HEK293 (cell line): ENCODE results near the gene ROR2.

ENCODE experiments used
- CTCF ChIA-PET: fragments of 350-600 bp; formaldehyde crosslinking; extraction: SDS; loops from one replicate; lab custom pipeline; 2021; ENCODE audit warnings: antibody characterized with exemption; lab: Yijun Ruan, JAX
- POLR2A ChIA-PET: fragments of 300-600 bp; formaldehyde crosslinking; extraction: SDS; loops from one replicate; lab custom pipeline; 2020; ENCODE audit warnings: antibody characterized with exemption, inconsistent platforms; lab: Yijun Ruan, JAX
- H3K27ac ChIP-seq: fragments of 200-500 bp; sonication (Bioruptor generic); 2 replicates; pipeline ENCODE4 v1.5.1; 2014; ENCODE audit warnings: low read depth, low read length, control low read depth, inconsistent platforms; ENCODE audit errors: extremely low read depth
- H3K36me3 ChIP-seq, 2 experiments: fragments of 200-500 bp in 1 of 2; sonication (Bioruptor generic) in 1 of 2; 1 replicate in 1 of 2; 2 replicates in 1 of 2; pipeline ENCODE4 v1.5.1; 2014 to 2017; ENCODE audit warnings: inconsistent platforms in 2 of 2, low read length in 2 of 2; ENCODE audit not compliant: control insufficient read depth in 2 of 2, insufficient read depth in 1 of 2
- H3K4me1 ChIP-seq: fragments of 200-500 bp; sonication (Bioruptor generic); 2 replicates; pipeline ENCODE4 v1.5.1; 2014; ENCODE audit warnings: mild to moderate bottlenecking, low read length, inconsistent platforms; ENCODE audit not compliant: control insufficient read depth, insufficient read depth
- H3K4me3 ChIP-seq: 2 replicates; pipeline ENCODE4 v1.5.1; 2011; ENCODE audit warnings: low read depth, mild to moderate bottlenecking, control low read depth, low read length, moderate library complexity
- H3K9me3 ChIP-seq: fragments of 200-500 bp; sonication (Bioruptor generic); 2 replicates; pipeline ENCODE4 v1.5.1; 2014; ENCODE audit warnings: low read depth, low read length, inconsistent platforms; ENCODE audit not compliant: control insufficient read depth, insufficient read depth
- BCL11B ChIP-seq: fragments of 450-650 bp; formaldehyde crosslinking; IDR thresholded peaks from 2 replicates; pipeline ENCODE4 v1.5.1; 2016; ENCODE audit warnings: low read depth, missing biosample characterization, missing genetic modification characterization
- EGR2 ChIP-seq: fragments of 450-650 bp; formaldehyde crosslinking; IDR thresholded peaks from 2 replicates; pipeline ENCODE4 v1.5.1; 2016; ENCODE audit warnings: low read depth, missing biosample characterization, missing genetic modification characterization
- GLIS1 ChIP-seq: fragments of 450-650 bp; formaldehyde crosslinking; IDR thresholded peaks from 2 replicates; pipeline ENCODE4 v1.5.1; 2016; ENCODE audit warnings: missing biosample characterization, missing genetic modification characterization
- GLIS2 ChIP-seq: fragments of 450-650 bp; formaldehyde crosslinking; IDR thresholded peaks from 2 replicates; pipeline ENCODE4 v1.5.1; 2016; ENCODE audit warnings: missing biosample characterization, missing genetic modification characterization
- KLF16 ChIP-seq: fragments of 450-650 bp; formaldehyde crosslinking; IDR thresholded peaks from 2 replicates; pipeline ENCODE4 v1.5.1; 2017; ENCODE audit warnings: missing biosample characterization, missing genetic modification characterization
- KLF17 ChIP-seq: fragments of 450-650 bp; formaldehyde crosslinking; IDR thresholded peaks from 2 replicates; pipeline ENCODE4 v1.5.1; 2016; ENCODE audit warnings: missing biosample characterization, missing genetic modification characterization
- RBAK ChIP-seq: fragments of 450-650 bp; formaldehyde crosslinking; IDR thresholded peaks from 2 replicates; pipeline ENCODE4 v1.5.1; 2016; ENCODE audit warnings: missing biosample characterization, missing genetic modification characterization
- SALL2 ChIP-seq: fragments of 450-650 bp; formaldehyde crosslinking; IDR thresholded peaks from 2 replicates; pipeline ENCODE4 v1.5.0; 2017; ENCODE audit warnings: missing biosample characterization, mild to moderate bottlenecking, missing genetic modification characterization, borderline replicate concordance
- ZFP41 ChIP-seq: fragments of 450-650 bp; formaldehyde crosslinking; IDR thresholded peaks from 2 replicates; pipeline ENCODE4 v1.5.1; 2016; ENCODE audit warnings: missing biosample characterization, missing genetic modification characterization, borderline replicate concordance
- ZNF121 ChIP-seq: fragments of 450-650 bp; formaldehyde crosslinking; IDR thresholded peaks from 2 replicates; pipeline ENCODE4 v1.5.1; 2016; ENCODE audit warnings: missing biosample characterization, missing genetic modification characterization
- ZNF157 ChIP-seq: fragments of 450-650 bp; formaldehyde crosslinking; IDR thresholded peaks from 2 replicates; pipeline ENCODE4 v1.5.1; 2016; ENCODE audit warnings: missing biosample characterization, missing genetic modification characterization
- ZNF169 ChIP-seq: fragments of 450-650 bp; formaldehyde crosslinking; IDR thresholded peaks from 2 replicates; pipeline ENCODE4 v1.5.1; 2016; ENCODE audit warnings: missing biosample characterization, missing genetic modification characterization
- ZNF18 ChIP-seq: fragments of 450-650 bp; formaldehyde crosslinking; IDR thresholded peaks from 2 replicates; pipeline ENCODE4 v1.5.1; 2016; ENCODE audit warnings: missing biosample characterization, missing genetic modification characterization
- ZNF214 ChIP-seq: fragments of 450-650 bp; formaldehyde crosslinking; IDR thresholded peaks from 2 replicates; pipeline ENCODE4 v1.5.1; 2017; ENCODE audit warnings: missing biosample characterization, mild to moderate bottlenecking, missing genetic modification characterization, borderline replicate concordance
- ZNF37A ChIP-seq: fragments of 450-650 bp; IDR thresholded peaks from 2 replicates; pipeline ENCODE4 v1.5.1; 2018; ENCODE audit warnings: missing biosample characterization, missing genetic modification characterization
- ZNF391 ChIP-seq: fragments of 450-650 bp; formaldehyde crosslinking; IDR thresholded peaks from 2 replicates; pipeline ENCODE4 v1.5.1; 2016; ENCODE audit warnings: low read depth, missing biosample characterization, missing genetic modification characterization, borderline replicate concordance
- ZNF518A ChIP-seq: fragments of 450-650 bp; formaldehyde crosslinking; conservative IDR thresholded peaks from 2 replicates; pipeline ENCODE4 v1.5.1; 2016; ENCODE audit warnings: low read depth, missing biosample characterization, missing genetic modification characterization
- ZNF521 ChIP-seq: fragments of 450-650 bp; formaldehyde crosslinking; IDR thresholded peaks from 2 replicates; pipeline ENCODE4 v1.5.1; 2017; ENCODE audit warnings: missing biosample characterization, mild to moderate bottlenecking, missing genetic modification characterization
- ZNF555 ChIP-seq: fragments of 450-650 bp; formaldehyde crosslinking; conservative IDR thresholded peaks from 2 replicates; pipeline ENCODE4 v1.5.1; 2017; ENCODE audit warnings: missing biosample characterization, mild to moderate bottlenecking, missing genetic modification characterization, inconsistent platforms
- ZNF792 ChIP-seq: fragments of 450-650 bp; formaldehyde crosslinking; IDR thresholded peaks from 2 replicates; pipeline ENCODE4 v1.5.1; 2016; ENCODE audit warnings: missing biosample characterization, missing genetic modification characterization
- ZNF837 ChIP-seq: fragments of 450-650 bp; formaldehyde crosslinking; IDR thresholded peaks from 2 replicates; pipeline ENCODE4 v1.5.1; 2016; ENCODE audit warnings: missing biosample characterization, missing genetic modification characterization
- TF ChIP-seq, protein P1 (sequence below): fragments of 450-650 bp; formaldehyde crosslinking; IDR thresholded peaks from 2 replicates; pipeline ENCODE4 v1.5.1; 2016; ENCODE audit warnings: missing biosample characterization, missing genetic modification characterization
- TF ChIP-seq, protein P2 (sequence below): IDR thresholded peaks from 2 replicates; pipeline ENCODE4 v1.6.1; 2011; ENCODE audit warnings: mild to moderate bottlenecking, low read depth, low read length, borderline replicate concordance
- TF ChIP-seq, protein P3 (sequence below): fragments of 450-650 bp; formaldehyde crosslinking; IDR thresholded peaks from 2 replicates; pipeline ENCODE4 v1.5.1; 2017; ENCODE audit warnings: missing biosample characterization, missing genetic modification characterization

ROR2 gene

DNA sequence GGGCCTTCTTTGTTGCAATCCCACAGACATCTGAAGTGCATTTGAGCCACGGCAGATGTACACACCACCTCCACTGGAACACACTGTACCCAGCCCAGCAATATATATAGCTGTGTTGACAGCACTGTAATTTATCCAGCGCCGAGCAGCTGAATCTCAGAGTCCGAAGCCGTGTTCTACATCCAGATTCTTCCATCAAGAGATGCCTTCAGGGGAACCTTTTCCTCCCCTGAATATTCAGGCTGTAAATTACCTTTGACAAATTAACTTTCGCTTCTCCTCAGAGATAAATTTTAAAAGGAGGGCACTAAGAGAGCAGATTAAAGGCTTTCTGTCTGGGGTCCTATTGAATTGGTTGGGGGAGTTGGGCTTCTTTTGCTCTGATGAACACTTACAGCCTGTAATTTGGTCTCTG is 76.4 kb downstream of the ROR2 start:
- ChIA-PET CTCF (no interaction called here), POLR2A (no interaction called here)
- no peaks in the 10 kb centered on the region for H3K36me3 ChIP-seq
- H3K9me3 ChIP-seq = no peaks in the 10 kb centered on the region
- no peak overlapping the region for H3K4me3 ChIP-seq
- H3K27ac ChIP-seq = no peak overlapping the region
- H3K4me1 ChIP-seq = no peaks in the 10 kb centered on the region
- TF ChIP-seq ZNF837 (no peak), ZFP41 (tag by site-specific recombination) (no peak), GLIS1 (tag by site-specific recombination) (no peak), BCL11B (tag by site-specific recombination) (no peak), ZNF555 (no peak), ZNF521 (tag by site-specific recombination) (no peak), ZNF391 (tag by site-specific recombination) (no peak), ZNF157 (tag by site-specific recombination) (no peak)
- TF ChIP-seq, protein P1, sequence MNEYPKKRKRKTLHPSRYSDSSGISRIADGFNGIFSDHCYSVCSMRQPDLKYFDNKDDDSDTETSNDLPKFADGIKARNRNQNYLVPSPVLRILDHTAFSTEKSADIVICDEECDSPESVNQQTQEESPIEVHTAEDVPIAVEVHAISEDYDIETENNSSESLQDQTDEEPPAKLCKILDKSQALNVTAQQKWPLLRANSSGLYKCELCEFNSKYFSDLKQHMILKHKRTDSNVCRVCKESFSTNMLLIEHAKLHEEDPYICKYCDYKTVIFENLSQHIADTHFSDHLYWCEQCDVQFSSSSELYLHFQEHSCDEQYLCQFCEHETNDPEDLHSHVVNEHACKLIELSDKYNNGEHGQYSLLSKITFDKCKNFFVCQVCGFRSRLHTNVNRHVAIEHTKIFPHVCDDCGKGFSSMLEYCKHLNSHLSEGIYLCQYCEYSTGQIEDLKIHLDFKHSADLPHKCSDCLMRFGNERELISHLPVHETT (tag by site-specific recombination) = no peak

DNA sequence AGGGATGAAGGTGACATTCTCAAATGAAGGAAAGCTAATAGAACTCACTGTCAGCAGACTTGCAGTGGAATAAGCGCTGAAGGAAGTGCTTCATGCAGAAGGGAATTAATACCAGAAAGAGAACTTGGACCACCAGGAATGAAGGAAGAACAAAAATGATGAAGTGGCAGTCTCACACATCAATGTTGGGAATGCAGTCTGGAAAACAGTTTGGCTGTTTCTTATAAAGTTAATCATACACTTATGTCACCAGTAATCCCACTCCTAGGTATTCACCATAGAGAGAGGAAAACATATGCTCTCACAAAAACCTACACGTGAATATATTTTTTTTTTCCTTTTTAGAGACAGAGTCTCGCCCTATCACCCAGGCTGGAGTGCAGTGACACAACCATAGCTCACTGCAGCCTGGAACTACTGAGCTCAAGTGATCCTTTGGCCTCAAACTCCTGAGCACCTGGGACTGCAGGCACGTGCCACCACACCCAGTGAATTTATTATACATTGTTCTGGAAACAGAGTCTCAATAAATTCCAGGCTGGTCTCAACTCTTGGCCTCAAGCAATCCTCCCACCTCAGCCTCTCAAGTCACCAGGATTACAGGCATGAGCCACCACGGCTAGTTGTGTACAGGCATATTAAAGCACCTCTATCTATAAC is 81.2 kb downstream of the ROR2 start:
- POLR2A ChIA-PET = no interaction called here
- Histone ChIP-seq H3K4me3 (no peak overlapping the region), H3K27ac (no peak overlapping the region), H3K36me3 (no peaks in the 10 kb centered on the region), H3K4me1 (peaks cover 5% of the 10 kb centered on the region), H3K9me3 (no peaks in the 10 kb centered on the region)
- CTCF ChIA-PET = interaction anchor here (0.5 kb wide), 1 partner anchor 27 kb away, joined by 3 read pairs; no protein-coding TSS in a partner anchor
- TF ChIP-seq GLIS2 (no peak), KLF17 (tag by site-specific recombination) (no peak), ZNF518A (tag by site-specific recombination) (no peak), EGR2 (no peak), ZNF121 (tag by site-specific recombination) (no peak), ZNF214 (tag by site-specific recombination) (no peak), ZNF169 (no peak), SALL2 (tag by site-specific recombination) (no peak), ZNF792 (no peak), KLF16 (tag by site-specific recombination) (no peak), ZNF37A (tag by site-specific recombination) (no peak), RBAK (no peak), ZNF18 (tag by site-specific recombination) (no peak)
- TF ChIP-seq, protein P2, sequence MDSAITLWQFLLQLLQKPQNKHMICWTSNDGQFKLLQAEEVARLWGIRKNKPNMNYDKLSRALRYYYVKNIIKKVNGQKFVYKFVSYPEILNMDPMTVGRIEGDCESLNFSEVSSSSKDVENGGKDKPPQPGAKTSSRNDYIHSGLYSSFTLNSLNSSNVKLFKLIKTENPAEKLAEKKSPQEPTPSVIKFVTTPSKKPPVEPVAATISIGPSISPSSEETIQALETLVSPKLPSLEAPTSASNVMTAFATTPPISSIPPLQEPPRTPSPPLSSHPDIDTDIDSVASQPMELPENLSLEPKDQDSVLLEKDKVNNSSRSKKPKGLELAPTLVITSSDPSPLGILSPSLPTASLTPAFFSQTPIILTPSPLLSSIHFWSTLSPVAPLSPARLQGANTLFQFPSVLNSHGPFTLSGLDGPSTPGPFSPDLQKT = no peak
- TF ChIP-seq, protein P3, sequence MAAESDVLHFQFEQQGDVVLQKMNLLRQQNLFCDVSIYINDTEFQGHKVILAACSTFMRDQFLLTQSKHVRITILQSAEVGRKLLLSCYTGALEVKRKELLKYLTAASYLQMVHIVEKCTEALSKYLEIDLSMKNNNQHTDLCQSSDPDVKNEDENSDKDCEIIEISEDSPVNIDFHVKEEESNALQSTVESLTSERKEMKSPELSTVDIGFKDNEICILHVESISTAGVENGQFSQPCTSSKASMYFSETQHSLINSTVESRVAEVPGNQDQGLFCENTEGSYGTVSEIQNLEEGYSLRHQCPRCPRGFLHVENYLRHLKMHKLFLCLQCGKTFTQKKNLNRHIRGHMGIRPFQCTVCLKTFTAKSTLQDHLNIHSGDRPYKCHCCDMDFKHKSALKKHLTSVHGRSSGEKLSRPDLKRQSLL (tag by site-specific recombination) = no peak
